Measurements from ENCODE around the gene UBE2F.

The UBE2F gene

DNA sequence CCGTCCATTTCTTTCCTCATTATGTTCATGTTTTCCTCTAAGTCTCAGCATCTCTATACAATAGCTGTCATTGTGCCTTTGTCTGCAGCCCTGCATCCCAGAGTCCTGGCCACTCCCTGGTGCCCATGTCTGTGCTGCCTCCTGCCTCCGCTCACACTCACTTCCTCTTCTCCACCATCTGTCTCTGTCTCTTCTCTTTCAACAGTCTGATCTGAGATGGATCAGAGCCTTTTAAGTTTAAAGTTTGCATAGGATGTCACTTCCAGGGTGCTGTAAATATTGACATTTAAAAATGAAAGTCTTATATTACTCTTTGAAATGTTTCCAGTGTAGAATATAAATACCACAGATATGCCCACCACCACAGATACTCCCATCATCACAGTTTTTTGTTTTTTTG is 42.7 kb downstream of the UBE2F start:
- Mint-ChIP-seq H3K36me3 (ENCODE audit: low read depth) (peaks cover 60% of the 10 kb centered on the region), H3K9me3 (no peaks in the 10 kb centered on the region), H3K4me3 (peak overlapping the region; percentile 40), H3K27ac (peak overlapping the region; percentile 92), H3K27me3 (no peaks in the 10 kb centered on the region), H3K4me1 (ENCODE audit: low read depth) (peaks cover 72% of the 10 kb centered on the region)

GRCh38 chr2:238010572-238010971 is 43.8 kb downstream of the UBE2F start:
- no peaks in the 10 kb centered on the region for H3K27me3 Mint-ChIP-seq
- peak overlapping the region; percentile 38 for H3K27ac Mint-ChIP-seq
- peaks cover 72% of the 10 kb centered on the region for H3K4me1 Mint-ChIP-seq (ENCODE audit: low read depth)
- no peak overlapping the region for H3K4me3 Mint-ChIP-seq
- no peaks in the 10 kb centered on the region for H3K9me3 Mint-ChIP-seq
- H3K36me3 Mint-ChIP-seq (ENCODE audit: low read depth), result peaks cover 52% of the 10 kb centered on the region

- Mint-ChIP-seq H3K4me1 (ENCODE audit: low read depth) (peaks cover 45% of the 10 kb centered on the region), H3K4me3 (no peak overlapping the region), H3K27ac (peak overlapping the region; percentile 28), H3K36me3 (ENCODE audit: low read depth) (peaks cover 47% of the 10 kb centered on the region), H3K9me3 (no peaks in the 10 kb centered on the region), H3K27me3 (no peaks in the 10 kb centered on the region)
Observed at GRCh38 chr2:238013806-238014205, 47.0 kb downstream of the UBE2F start.

DNA sequence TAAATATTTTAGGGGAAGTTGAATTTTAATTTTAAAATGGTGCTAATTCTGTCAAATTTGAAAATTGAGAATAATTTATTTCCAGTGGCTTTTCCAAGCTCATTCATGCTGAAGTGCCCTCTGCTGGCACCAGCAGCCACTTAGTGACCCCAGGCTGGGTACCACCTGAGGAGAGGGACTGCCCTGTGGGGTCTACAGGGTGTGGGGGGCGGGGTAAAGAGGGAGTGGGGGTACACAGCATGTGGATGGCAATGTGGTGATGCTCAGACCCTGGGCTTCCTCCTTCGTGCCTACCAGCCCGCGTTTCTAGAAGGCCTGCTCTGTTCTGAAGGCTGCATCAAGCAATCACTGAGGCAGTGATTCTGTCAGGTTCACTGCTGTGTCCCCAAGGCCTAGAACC is 48.9 kb downstream of the UBE2F start:
- no peaks in the 10 kb centered on the region for H3K9me3 Mint-ChIP-seq
- no peak overlapping the region for H3K4me3 Mint-ChIP-seq
- H3K36me3 Mint-ChIP-seq (ENCODE audit: low read depth), result peaks cover 45% of the 10 kb centered on the region
- peak overlapping the region; percentile 74 for H3K27ac Mint-ChIP-seq
- H3K4me1 Mint-ChIP-seq (ENCODE audit: low read depth), result peaks cover 30% of the 10 kb centered on the region
- H3K27me3 Mint-ChIP-seq, result no peaks in the 10 kb centered on the region

- Mint-ChIP-seq H3K9me3 (no peaks in the 10 kb centered on the region), H3K4me1 (ENCODE audit: low read depth) (peaks cover 23% of the 10 kb centered on the region), H3K27ac (no peak overlapping the region), H3K27me3 (no peaks in the 10 kb centered on the region), H3K4me3 (no peak overlapping the region), H3K36me3 (ENCODE audit: low read depth) (peaks cover 44% of the 10 kb centered on the region)
Observed at GRCh38 chr2:238016526-238016925, 49.7 kb downstream of the UBE2F start.

DNA sequence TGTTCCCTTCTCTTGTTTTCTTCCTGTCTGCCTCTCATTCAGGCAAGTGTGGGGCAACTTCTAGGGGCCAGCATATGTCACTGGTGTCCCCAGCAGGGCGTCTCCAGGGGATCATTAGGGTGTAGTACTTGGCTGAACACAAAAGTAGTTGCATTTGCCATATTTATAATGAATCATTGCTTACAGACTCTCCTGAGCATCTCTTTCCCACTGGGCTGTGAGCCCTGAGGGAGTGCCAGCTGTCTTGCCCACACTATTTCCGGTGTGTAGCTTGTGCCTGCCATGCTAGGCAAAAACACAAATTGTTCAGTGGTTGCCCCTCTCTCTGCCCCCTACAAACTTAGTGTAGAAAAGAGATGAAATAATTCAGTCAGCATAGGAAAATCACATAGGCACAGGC is 53.1 kb downstream of the UBE2F start:
- no peaks in the 10 kb centered on the region for H3K9me3 Mint-ChIP-seq
- peaks cover 43% of the 10 kb centered on the region for H3K36me3 Mint-ChIP-seq (ENCODE audit: low read depth)
- no peaks in the 10 kb centered on the region for H3K27me3 Mint-ChIP-seq
- H3K4me1 Mint-ChIP-seq (ENCODE audit: low read depth), result peaks cover 38% of the 10 kb centered on the region
- no peak overlapping the region for H3K4me3 Mint-ChIP-seq
- no peak overlapping the region for H3K27ac Mint-ChIP-seq

- H3K4me1 Mint-ChIP-seq (ENCODE audit: low read depth), result peaks cover 41% of the 10 kb centered on the region
- H3K27me3 Mint-ChIP-seq, result no peaks in the 10 kb centered on the region
- H3K9me3 Mint-ChIP-seq, result no peaks in the 10 kb centered on the region
- no peak overlapping the region for H3K4me3 Mint-ChIP-seq
- H3K36me3 Mint-ChIP-seq (ENCODE audit: low read depth), result peaks cover 51% of the 10 kb centered on the region
- H3K27ac Mint-ChIP-seq, result peak overlapping the region; percentile 6
Observed at GRCh38 chr2:238020816-238021215, 54.0 kb downstream of the UBE2F start.

DNA sequence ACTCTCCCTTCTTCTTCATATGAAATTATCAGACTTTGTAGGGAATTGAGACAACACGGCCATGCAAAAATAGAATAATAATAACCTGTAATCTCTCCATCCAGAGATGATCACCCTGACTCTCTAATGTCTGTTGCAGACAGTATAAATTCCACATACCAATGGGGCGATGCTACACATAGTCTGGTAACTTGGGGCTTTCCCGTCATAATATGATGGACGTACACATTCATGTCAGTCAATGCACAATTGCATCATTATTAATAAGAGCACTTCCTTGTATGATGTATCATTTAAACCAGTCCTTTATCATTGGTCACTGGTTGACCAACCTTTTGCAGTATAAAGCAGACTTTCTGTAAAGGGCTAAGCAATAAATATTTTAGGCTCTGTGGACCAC is 54.5 kb downstream of the UBE2F start:
- Mint-ChIP-seq H3K4me1 (ENCODE audit: low read depth) (peaks cover 41% of the 10 kb centered on the region), H3K9me3 (no peaks in the 10 kb centered on the region)

GRCh38 chr2:238022594-238023157 is 55.9 kb downstream of the UBE2F start:
- peaks cover 48% of the 10 kb centered on the region for H3K4me1 Mint-ChIP-seq (ENCODE audit: low read depth)
- H3K27ac Mint-ChIP-seq, result no peak overlapping the region
- H3K4me3 Mint-ChIP-seq, result no peak overlapping the region
- no peaks in the 10 kb centered on the region for H3K27me3 Mint-ChIP-seq
- H3K9me3 Mint-ChIP-seq, result no peaks in the 10 kb centered on the region
- H3K36me3 Mint-ChIP-seq (ENCODE audit: low read depth), result peaks cover 56% of the 10 kb centered on the region

More for the DNA sequence above, 54.5 kb downstream of the UBE2F start:
- Mint-ChIP-seq H3K27me3 (no peaks in the 10 kb centered on the region), H3K27ac (no peak overlapping the region), H3K36me3 (ENCODE audit: low read depth) (peaks cover 56% of the 10 kb centered on the region), H3K4me3 (no peak overlapping the region)

GRCh38 chr2:238023608-238024007 is 56.8 kb downstream of the UBE2F start:
- Mint-ChIP-seq H3K4me3 (peak overlapping the region; percentile 3), H3K9me3 (no peaks in the 10 kb centered on the region), H3K36me3 (ENCODE audit: low read depth) (peaks cover 55% of the 10 kb centered on the region), H3K27ac (no peak overlapping the region), H3K27me3 (no peaks in the 10 kb centered on the region), H3K4me1 (ENCODE audit: low read depth) (peaks cover 48% of the 10 kb centered on the region)

GRCh38 chr2:238024986-238025385 is 58.2 kb downstream of the UBE2F start:
- Mint-ChIP-seq H3K36me3 (ENCODE audit: low read depth) (peaks cover 52% of the 10 kb centered on the region), H3K4me3 (no peak overlapping the region), H3K4me1 (ENCODE audit: low read depth) (peaks cover 46% of the 10 kb centered on the region), H3K27me3 (no peaks in the 10 kb centered on the region), H3K9me3 (no peaks in the 10 kb centered on the region), H3K27ac (peak overlapping the region; percentile 61)

DNA sequence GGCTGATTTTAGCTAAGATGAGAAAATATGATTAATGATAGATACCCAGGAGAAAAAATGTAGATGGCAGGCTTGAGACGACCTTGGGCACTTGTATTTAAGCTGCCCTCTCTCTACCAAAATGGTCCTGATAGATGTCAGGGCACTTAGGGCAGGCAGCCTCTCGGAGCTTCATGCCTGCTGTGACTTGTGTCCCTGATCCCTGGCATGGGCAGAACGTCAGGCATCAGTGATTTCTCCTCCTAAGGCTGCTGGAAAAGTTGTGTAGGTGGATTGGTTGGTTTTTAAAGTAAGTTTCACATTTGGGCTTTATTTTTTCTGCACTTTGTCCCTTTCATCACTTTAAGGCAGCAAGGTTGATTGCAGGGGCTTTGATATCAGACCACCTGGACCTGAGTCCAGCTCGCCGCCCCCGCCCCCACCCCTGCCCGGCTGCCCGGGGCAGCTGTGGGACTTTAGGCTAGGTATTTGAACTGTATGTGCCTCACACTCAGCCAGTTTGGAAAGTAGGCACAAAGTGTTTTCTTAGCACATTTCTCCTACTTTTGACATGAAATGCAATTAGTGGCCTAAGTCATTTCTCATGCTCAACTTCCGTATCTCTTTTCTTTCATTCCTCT is 59.0 kb downstream of the UBE2F start:
- H3K9me3 Mint-ChIP-seq, result no peaks in the 10 kb centered on the region
- peaks cover 42% of the 10 kb centered on the region for H3K4me1 Mint-ChIP-seq (ENCODE audit: low read depth)
- H3K4me3 Mint-ChIP-seq, result no peak overlapping the region
- no peaks in the 10 kb centered on the region for H3K27me3 Mint-ChIP-seq
- peak overlapping the region; percentile 61 for H3K27ac Mint-ChIP-seq
- H3K36me3 Mint-ChIP-seq (ENCODE audit: low read depth), result peaks cover 54% of the 10 kb centered on the region

- Mint-ChIP-seq H3K27ac (no peak overlapping the region), H3K36me3 (ENCODE audit: low read depth) (peaks cover 54% of the 10 kb centered on the region), H3K4me3 (no peak overlapping the region), H3K4me1 (ENCODE audit: low read depth) (peaks cover 42% of the 10 kb centered on the region), H3K27me3 (no peaks in the 10 kb centered on the region), H3K9me3 (no peaks in the 10 kb centered on the region)
Observed at GRCh38 chr2:238027058-238027457, 60.2 kb downstream of the UBE2F start.

- Mint-ChIP-seq H3K27me3 (no peaks in the 10 kb centered on the region), H3K36me3 (ENCODE audit: low read depth) (peaks cover 51% of the 10 kb centered on the region), H3K4me3 (no peak overlapping the region), H3K4me1 (ENCODE audit: low read depth) (peaks cover 37% of the 10 kb centered on the region), H3K27ac (peak overlapping the region; percentile 19), H3K9me3 (no peaks in the 10 kb centered on the region)
Observed at GRCh38 chr2:238027591-238028415, 61.0 kb downstream of the UBE2F start.

DNA sequence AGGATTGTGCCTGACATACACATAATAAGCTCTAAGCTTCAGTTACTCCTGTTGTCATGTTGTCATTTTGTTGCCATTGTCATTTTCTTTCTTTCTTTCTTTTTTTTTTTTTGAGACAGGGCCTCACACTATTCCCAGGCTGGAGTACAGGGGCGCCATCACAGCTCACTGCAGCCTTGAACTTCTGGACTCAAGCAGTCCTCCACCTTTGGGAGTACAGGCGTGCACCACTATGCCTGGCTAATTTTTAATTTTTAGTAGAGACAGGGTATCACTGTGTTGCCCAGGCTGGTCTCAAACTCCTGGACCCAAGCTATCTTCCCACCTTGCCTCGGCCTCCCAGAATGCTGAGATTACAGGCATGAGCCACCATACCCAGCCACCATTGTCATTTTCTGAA is 63.0 kb downstream of the UBE2F start:
- no peak overlapping the region for H3K4me3 Mint-ChIP-seq
- H3K27me3 Mint-ChIP-seq, result no peaks in the 10 kb centered on the region
- H3K4me1 Mint-ChIP-seq (ENCODE audit: low read depth), result peaks cover 17% of the 10 kb centered on the region
- H3K36me3 Mint-ChIP-seq (ENCODE audit: low read depth), result peaks cover 63% of the 10 kb centered on the region
- H3K27ac Mint-ChIP-seq, result no peak overlapping the region
- H3K9me3 Mint-ChIP-seq, result no peaks in the 10 kb centered on the region

Data from stimulated activated naive CD8-positive, alpha-beta T cell treated with anti-CD3 and anti-CD28 coated beads, Interleukin-15, Interleukin-2, amounts not matched to agents 100 ng/mL and 50 ng/mL, for 24 hours (primary cell).